HL-60 (cell line): ENCODE measurements around the gene PSPN.

Source experiments
- DNase-seq, 2 experiments: peaks; one replicate each; pipeline ENCODE4 v3.0.0-alpha.2; 2010 to 2020; ENCODE audit warnings: low read depth in 1 of 2, low spot score in 1 of 2
- H3K27ac ChIP-seq: fragments of 250-450 bp; sonication (Bioruptor Pico); replicated peaks from 2 replicates; pipeline ENCODE4 v1.5.1; 2020; ENCODE audit warnings: mild to moderate bottlenecking, moderate library complexity
- H3K27me3 ChIP-seq: fragments of 250-450 bp; sonication (Bioruptor Pico); 2 replicates; pipeline ENCODE4 v1.5.1; 2021; ENCODE audit warnings: mild to moderate bottlenecking, moderate library complexity; ENCODE audit not compliant: insufficient read depth, poor library complexity, severe bottlenecking
- H3K4me3 ChIP-seq: replicated peaks from 2 replicates; pipeline ENCODE4 v1.5.1; 2011; ENCODE audit warnings: mild to moderate bottlenecking, control low read depth, low read length; ENCODE audit not compliant: insufficient read depth
- GABPA ChIP-seq: IDR thresholded peaks from 2 replicates; pipeline ENCODE4 v1.6.1; 2012; ENCODE audit warnings: low read depth
- POLR2AphosphoS5 ChIP-seq: IDR thresholded peaks from 2 replicates; pipeline ENCODE4 v1.6.1; 2012; ENCODE audit warnings: low read depth
- SPI1 ChIP-seq: IDR thresholded peaks from 2 replicates; pipeline ENCODE4 v1.6.1; 2012; ENCODE audit warnings: low read depth, mild to moderate bottlenecking, borderline replicate concordance
- TF ChIP-seq, protein P1 (sequence below): IDR thresholded peaks from 2 replicates; pipeline ENCODE4 v1.6.1; 2012; ENCODE audit warnings: low read depth; ENCODE audit not compliant: insufficient replicate concordance
- TF ChIP-seq, protein P2 (sequence below): IDR thresholded peaks from one replicate; pipeline ENCODE4 v1.5.1; 2011; ENCODE audit warnings: low read length, control low read depth, inconsistent platforms; ENCODE audit not compliant: insufficient read depth

The PSPN gene

GRCh38 chr19:6414793-6415590 lies 39.3 kb upstream of the PSPN start:
- Histone ChIP-seq H3K27ac (no peak overlapping the region), H3K27me3 (no peaks in the 10 kb centered on the region), H3K4me3 (no peak overlapping the region)
- DNase-seq: no peak
- TF ChIP-seq, protein P1, sequence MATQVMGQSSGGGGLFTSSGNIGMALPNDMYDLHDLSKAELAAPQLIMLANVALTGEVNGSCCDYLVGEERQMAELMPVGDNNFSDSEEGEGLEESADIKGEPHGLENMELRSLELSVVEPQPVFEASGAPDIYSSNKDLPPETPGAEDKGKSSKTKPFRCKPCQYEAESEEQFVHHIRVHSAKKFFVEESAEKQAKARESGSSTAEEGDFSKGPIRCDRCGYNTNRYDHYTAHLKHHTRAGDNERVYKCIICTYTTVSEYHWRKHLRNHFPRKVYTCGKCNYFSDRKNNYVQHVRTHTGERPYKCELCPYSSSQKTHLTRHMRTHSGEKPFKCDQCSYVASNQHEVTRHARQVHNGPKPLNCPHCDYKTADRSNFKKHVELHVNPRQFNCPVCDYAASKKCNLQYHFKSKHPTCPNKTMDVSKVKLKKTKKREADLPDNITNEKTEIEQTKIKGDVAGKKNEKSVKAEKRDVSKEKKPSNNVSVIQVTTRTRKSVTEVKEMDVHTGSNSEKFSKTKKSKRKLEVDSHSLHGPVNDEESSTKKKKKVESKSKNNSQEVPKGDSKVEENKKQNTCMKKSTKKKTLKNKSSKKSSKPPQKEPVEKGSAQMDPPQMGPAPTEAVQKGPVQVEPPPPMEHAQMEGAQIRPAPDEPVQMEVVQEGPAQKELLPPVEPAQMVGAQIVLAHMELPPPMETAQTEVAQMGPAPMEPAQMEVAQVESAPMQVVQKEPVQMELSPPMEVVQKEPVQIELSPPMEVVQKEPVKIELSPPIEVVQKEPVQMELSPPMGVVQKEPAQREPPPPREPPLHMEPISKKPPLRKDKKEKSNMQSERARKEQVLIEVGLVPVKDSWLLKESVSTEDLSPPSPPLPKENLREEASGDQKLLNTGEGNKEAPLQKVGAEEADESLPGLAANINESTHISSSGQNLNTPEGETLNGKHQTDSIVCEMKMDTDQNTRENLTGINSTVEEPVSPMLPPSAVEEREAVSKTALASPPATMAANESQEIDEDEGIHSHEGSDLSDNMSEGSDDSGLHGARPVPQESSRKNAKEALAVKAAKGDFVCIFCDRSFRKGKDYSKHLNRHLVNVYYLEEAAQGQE: no peak
- TF ChIP-seq, protein P2, sequence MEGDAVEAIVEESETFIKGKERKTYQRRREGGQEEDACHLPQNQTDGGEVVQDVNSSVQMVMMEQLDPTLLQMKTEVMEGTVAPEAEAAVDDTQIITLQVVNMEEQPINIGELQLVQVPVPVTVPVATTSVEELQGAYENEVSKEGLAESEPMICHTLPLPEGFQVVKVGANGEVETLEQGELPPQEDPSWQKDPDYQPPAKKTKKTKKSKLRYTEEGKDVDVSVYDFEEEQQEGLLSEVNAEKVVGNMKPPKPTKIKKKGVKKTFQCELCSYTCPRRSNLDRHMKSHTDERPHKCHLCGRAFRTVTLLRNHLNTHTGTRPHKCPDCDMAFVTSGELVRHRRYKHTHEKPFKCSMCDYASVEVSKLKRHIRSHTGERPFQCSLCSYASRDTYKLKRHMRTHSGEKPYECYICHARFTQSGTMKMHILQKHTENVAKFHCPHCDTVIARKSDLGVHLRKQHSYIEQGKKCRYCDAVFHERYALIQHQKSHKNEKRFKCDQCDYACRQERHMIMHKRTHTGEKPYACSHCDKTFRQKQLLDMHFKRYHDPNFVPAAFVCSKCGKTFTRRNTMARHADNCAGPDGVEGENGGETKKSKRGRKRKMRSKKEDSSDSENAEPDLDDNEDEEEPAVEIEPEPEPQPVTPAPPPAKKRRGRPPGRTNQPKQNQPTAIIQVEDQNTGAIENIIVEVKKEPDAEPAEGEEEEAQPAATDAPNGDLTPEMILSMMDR: no peak
- TF ChIP-seq SPI1 (no peak), POLR2AphosphoS5 (no peak), GABPA (no peak)

DNA sequence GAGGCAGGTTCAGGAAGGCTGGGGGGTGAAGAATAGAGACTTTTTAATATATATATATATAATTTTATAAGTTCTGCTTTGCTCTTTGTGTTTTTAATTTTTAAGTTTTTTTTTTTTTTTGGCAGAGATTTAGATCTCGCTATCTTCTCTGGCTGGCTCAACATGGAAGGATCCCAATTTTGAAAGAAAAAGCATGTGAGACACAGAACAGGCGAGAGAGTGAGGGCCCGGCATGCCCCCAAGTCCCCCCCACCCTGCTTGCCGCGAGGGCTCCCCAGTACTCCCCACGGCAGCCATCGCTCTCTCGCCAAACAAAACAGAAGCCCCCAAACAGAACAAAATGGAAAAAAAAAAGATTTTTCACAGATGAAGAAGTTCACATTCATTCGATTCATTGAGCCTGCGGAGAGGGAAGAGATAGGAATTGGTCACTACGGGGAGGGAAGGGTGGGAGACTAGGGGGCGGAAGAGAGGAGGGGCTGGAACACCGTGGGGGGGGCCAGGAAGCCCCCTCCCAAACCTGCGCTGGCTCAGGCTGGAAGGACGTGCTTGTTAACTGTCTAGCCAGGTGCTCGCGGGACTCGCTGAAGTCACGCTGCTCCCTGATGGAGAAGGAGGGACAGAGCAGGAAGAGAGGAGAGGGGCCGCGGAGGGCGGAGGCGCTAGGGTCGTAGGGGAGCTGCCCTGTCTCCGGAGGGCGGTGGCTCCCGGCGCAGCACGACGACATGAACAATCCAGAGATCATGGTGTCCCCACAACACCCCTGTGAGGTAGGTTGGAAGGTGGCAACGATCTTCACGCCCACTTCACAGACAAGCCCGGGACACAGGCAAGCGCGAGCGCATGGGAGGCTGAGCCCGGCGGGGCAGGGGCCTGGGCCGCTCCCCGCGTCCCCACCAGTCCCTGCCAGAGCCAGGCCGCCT lies 38.2 kb upstream of the PSPN start:
- Histone ChIP-seq H3K27me3 (no peaks in the 10 kb centered on the region), H3K27ac (no peak overlapping the region), H3K4me3 (no peak overlapping the region)
- DNase-seq: no peak
- no peak for TF ChIP-seq GABPA
- TF ChIP-seq, protein P1: no peak
- TF ChIP-seq, protein P2: no peak
- no peak for TF ChIP-seq POLR2AphosphoS5
- no peak for TF ChIP-seq SPI1

DNA sequence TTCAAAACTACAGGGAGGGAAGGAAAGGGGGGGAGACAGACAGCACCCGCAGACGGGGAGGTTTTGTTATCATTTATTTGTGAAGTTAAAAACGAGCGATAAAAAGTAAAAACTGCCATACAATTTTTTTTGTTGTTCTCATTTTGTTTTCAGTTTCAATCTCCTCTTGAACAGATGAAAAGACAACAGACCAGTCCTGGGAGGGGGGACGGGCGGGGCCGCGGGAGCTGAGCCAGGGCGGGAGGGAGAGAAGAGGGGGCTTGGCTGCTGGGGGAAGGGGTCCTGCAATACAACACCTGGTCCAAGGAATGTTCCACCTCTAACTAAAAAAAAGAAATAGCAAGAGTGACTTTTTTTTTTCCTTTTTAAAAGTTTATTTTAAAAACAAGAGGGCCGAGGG lies 37.6 kb upstream of the PSPN start:
- H3K27ac ChIP-seq: no peak overlapping the region
- TF ChIP-seq POLR2AphosphoS5 (no peak), SPI1 (no peak), GABPA (no peak)
- TF ChIP-seq, protein P1: no peak
- TF ChIP-seq, protein P2: no peak
- DNase-seq: no peak
- H3K27me3 ChIP-seq: no peaks in the 10 kb centered on the region
- H3K4me3 ChIP-seq: no peak overlapping the region
